HCT116 (cell line): ENCODE measurements around the gene TTLL11.

ENCODE experiments used
- CBX3 ChIP-seq: IDR thresholded peaks from 2 replicates; pipeline ENCODE4 v1.6.1; 2012; ENCODE audit warnings: low read depth
- EZH2 ChIP-seq: fragments of 200-600 bp; sonication (generic); IDR thresholded peaks from 2 replicates; pipeline ENCODE4 v1.6.1; 2017; ENCODE audit warnings: antibody characterized with exemption, mixed run types
- EZH2phosphoT487 ChIP-seq: fragments of 200-600 bp; IDR thresholded peaks from 2 replicates; pipeline ENCODE4 v1.6.1; 2018; ENCODE audit warnings: antibody characterized with exemption, borderline replicate concordance
- POLR2A ChIP-seq: IDR thresholded peaks from 2 replicates; pipeline ENCODE4 v1.7.0; 2011; ENCODE audit warnings: borderline replicate concordance; ENCODE audit not compliant: insufficient read depth, insufficient read length; ENCODE audit errors: extremely low read depth
- POLR2AphosphoS5 ChIP-seq: IDR thresholded peaks from 2 replicates; pipeline ENCODE4 v1.6.1; 2011; ENCODE audit warnings: mild to moderate bottlenecking, low read depth, low read length, moderate library complexity
- SRF ChIP-seq: IDR thresholded peaks from 2 replicates; pipeline ENCODE4 v1.6.1; 2012; ENCODE audit warnings: low read depth
- YY1 ChIP-seq: IDR thresholded peaks from 2 replicates; pipeline ENCODE4 v1.6.1; 2011; ENCODE audit warnings: low read length, low read depth, moderate library complexity, mild to moderate bottlenecking; ENCODE audit not compliant: insufficient replicate concordance; ENCODE audit errors: extremely low read depth
- ZFX ChIP-seq: fragments of 450-650 bp; IDR thresholded peaks from 2 replicates; pipeline ENCODE4 v1.6.1; 2017
- ZNF274 ChIP-seq: fragments of 200-500 bp; sonication (Bioruptor generic); IDR thresholded peaks from 2 replicates; pipeline ENCODE4 v1.6.1; 2014; ENCODE audit warnings: mild to moderate bottlenecking, low read depth, low read length, inconsistent platforms
- TF ChIP-seq, protein P1 (sequence below), 3 experiments: fragments of 200-600 bp in 1 of 3; sonication (generic) in 1 of 3; IDR thresholded peaks in 2 of 3; conservative IDR thresholded peaks in 1 of 3; 2 replicates each; pipeline ENCODE4 v1.5.1; 2012 to 2017; ENCODE audit warnings: low read depth in 2 of 3, low read length in 2 of 3, antibody characterized with exemption in 1 of 3, borderline replicate concordance in 1 of 3, control low read depth in 1 of 3, mild to moderate bottlenecking in 1 of 3, mixed read lengths in 1 of 3, mixed run types in 1 of 3, moderate library complexity in 1 of 3; ENCODE audit not compliant: insufficient read depth in 1 of 3
- TF ChIP-seq, protein P2 (sequence below): IDR thresholded peaks from 2 replicates; pipeline ENCODE4 v1.6.1; 2012; ENCODE audit warnings: low read depth

DNA sequence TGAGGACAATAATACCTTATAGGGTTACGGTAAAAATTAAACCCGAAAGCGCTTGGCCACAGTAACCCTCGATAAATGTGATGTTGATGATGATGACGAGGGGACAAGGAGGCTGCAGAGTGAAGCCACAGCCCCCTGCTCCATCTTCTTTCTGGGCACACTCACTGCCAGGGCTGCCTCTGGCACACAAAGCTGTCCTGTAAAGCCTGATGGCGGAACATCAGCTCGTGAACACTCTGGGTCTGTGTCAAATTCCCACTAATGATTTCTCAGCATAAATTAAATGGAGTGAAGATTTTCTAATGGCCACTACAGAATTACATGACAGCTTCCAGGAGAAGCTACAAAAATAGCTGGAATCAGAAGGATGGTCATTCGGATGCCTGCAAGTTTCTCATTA lies 142.2 kb downstream of the TTLL11 start:
- TF ChIP-seq, protein P1, sequence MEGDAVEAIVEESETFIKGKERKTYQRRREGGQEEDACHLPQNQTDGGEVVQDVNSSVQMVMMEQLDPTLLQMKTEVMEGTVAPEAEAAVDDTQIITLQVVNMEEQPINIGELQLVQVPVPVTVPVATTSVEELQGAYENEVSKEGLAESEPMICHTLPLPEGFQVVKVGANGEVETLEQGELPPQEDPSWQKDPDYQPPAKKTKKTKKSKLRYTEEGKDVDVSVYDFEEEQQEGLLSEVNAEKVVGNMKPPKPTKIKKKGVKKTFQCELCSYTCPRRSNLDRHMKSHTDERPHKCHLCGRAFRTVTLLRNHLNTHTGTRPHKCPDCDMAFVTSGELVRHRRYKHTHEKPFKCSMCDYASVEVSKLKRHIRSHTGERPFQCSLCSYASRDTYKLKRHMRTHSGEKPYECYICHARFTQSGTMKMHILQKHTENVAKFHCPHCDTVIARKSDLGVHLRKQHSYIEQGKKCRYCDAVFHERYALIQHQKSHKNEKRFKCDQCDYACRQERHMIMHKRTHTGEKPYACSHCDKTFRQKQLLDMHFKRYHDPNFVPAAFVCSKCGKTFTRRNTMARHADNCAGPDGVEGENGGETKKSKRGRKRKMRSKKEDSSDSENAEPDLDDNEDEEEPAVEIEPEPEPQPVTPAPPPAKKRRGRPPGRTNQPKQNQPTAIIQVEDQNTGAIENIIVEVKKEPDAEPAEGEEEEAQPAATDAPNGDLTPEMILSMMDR (IDR thresholded peaks at IDR 0.05 in 2 of 3, conservative IDR thresholded peaks at IDR 0.05 in 1 of 3; ENCODE audit: borderline replicate concordance in 1 of 3, insufficient read depth in 1 of 3, low read depth in 2 of 3, low read length in 2 of 3): no peak
- no peak for TF ChIP-seq ZFX
- TF ChIP-seq POLR2AphosphoS5: no peak
- TF ChIP-seq POLR2A: no peak
- TF ChIP-seq SRF: no peak
- no peak for TF ChIP-seq ZNF274
- TF ChIP-seq EZH2phosphoT487: no peak
- TF ChIP-seq, protein P2, sequence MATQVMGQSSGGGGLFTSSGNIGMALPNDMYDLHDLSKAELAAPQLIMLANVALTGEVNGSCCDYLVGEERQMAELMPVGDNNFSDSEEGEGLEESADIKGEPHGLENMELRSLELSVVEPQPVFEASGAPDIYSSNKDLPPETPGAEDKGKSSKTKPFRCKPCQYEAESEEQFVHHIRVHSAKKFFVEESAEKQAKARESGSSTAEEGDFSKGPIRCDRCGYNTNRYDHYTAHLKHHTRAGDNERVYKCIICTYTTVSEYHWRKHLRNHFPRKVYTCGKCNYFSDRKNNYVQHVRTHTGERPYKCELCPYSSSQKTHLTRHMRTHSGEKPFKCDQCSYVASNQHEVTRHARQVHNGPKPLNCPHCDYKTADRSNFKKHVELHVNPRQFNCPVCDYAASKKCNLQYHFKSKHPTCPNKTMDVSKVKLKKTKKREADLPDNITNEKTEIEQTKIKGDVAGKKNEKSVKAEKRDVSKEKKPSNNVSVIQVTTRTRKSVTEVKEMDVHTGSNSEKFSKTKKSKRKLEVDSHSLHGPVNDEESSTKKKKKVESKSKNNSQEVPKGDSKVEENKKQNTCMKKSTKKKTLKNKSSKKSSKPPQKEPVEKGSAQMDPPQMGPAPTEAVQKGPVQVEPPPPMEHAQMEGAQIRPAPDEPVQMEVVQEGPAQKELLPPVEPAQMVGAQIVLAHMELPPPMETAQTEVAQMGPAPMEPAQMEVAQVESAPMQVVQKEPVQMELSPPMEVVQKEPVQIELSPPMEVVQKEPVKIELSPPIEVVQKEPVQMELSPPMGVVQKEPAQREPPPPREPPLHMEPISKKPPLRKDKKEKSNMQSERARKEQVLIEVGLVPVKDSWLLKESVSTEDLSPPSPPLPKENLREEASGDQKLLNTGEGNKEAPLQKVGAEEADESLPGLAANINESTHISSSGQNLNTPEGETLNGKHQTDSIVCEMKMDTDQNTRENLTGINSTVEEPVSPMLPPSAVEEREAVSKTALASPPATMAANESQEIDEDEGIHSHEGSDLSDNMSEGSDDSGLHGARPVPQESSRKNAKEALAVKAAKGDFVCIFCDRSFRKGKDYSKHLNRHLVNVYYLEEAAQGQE: no peak
- TF ChIP-seq EZH2: no peak
- TF ChIP-seq CBX3: no peak
- no peak for TF ChIP-seq YY1
